NCI-H526 (cell line): Measurements from ENCODE around the gene MYO18A.
A peak's percentile ranks its signal among the peaks of the same experiment; 100 is the strongest.
"Not testable (repeated sequence)": the region's sequence is repeated elsewhere in the genome, so short reads cannot be mapped to it uniquely, and the experiment has no call there.

Experiments
- DNase-seq, 2 experiments: peaks; one replicate each; lab custom pipeline; 2025; lab: John Stamatoyannopoulos, UW

The MYO18A gene

DNA sequence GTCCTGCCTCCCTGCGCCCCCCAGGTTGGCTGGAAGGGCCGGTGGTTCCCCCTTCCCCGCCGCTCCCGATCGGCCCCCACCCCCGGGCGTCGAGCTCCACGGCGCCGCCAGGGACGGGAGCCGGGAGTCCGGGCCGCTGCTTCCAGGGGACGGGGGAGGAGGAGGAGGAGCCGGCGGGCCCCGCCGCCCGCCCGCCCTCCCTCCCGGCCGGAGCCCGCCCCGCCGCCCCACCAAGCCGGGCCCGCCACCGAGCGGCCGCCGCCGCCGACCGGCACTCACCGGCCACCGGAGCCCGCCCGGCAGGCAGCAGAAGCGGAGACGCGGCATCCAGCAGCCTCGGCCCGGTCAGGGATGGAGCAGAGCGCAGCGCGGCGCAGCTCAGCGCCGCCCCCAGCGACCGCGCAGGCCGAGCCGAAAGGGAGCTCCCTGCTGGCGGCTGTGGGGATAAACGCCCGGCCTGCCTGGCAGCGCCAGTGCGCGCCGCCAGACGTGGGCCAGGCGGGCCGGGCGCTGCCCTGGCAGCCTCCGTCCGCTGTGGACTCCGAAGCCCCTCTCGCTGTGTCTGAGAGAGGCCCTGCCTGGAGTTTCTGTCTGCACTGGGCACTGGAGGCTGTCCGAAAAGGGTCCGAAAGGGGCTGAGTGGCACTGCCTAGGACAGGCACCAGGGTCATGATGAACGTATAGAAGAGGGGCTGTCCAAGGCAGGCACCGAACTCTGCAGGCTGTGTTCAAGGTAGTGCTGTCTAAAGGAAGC lies at the start of gene MYO18A:
Gene MYO18A (minus strand): TSS at position 365 of the 754 bp plus-strand sequence. CDS start 13,458 bp downstream, outside the sequence.
- DNase-seq, result peak; percentile 65 to 95

- DNase-seq, result no peak
These were observed 45.2 kb upstream of the MYO18A start for GRCh38 chr17:29225396-29225795.

- DNase-seq, result not testable (repeated sequence)
These were observed 41.1 kb upstream of the MYO18A start for GRCh38 chr17:29221338-29221737.

DNA sequence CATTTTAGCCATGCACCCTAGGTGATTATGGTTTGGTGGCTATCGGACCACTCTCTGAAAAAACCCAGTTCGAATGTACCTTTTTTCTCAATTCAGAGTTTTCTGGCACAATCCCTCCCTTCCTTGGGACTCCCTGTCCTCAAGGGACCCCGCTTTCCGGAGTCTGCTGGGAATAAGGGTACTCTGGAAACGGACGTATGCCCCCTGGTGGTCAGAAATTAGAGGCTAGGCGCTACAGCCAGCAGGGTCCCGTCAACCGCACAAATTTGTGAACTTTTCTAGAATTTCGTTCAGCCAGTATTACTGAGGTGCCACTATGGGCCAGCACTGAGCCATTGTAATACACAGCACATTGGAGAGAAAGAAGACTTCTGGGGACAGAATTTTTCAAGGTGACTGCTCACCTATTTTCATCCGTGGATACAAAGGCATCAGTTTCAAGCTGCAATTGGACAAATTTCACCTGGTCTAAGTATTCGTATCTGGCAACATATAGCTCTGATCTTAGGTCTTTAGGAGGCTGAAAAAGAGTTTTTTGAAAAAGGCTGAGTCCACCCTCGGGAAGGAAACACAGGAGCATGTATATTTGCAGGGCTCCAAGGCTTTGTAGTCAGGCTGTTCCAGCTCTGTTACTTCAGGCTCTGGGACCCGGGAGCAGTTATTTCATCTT lies 39.3 kb upstream of the MYO18A start:
- peak; percentile 56 to 92 for DNase-seq

DNA sequence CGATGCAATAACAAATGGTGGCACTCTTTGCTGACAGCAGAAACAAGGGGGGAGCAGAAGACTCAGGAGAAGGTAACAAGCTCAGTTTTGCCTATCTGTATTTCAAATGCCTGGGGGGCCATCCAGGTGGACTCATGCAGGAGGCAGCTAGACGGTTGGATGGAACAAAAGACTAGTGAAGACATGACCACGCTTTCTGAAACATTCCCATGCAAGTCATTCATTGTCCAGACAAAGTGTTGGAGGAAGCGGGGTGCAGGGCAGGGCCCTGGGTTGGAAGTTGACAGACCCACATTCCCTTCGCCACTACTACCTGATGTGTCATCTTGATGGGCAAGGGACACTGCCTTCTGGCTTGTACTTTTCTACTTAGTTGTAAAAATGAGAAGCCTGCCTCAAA lies 36.7 kb upstream of the MYO18A start:
- no peak for DNase-seq

DNA sequence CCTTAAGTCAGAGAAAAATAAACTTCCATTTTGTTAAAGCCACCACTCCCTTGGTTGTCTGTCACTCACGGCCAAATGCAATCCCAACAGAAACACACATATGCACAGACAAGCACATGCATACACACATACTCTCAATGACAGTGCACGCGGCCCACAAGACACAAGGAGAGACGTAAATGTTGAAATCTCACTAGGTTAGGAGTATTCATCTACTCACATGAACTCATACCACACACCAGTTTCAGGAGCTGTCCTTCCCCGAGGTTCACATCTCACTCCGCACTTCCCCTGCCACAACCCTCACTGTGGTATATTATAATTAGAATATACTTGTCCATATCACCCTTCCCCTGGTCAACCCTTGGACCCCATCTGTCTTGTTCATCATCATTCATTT lies 36.0 kb upstream of the MYO18A start:
- DNase-seq, result no peak

DNA sequence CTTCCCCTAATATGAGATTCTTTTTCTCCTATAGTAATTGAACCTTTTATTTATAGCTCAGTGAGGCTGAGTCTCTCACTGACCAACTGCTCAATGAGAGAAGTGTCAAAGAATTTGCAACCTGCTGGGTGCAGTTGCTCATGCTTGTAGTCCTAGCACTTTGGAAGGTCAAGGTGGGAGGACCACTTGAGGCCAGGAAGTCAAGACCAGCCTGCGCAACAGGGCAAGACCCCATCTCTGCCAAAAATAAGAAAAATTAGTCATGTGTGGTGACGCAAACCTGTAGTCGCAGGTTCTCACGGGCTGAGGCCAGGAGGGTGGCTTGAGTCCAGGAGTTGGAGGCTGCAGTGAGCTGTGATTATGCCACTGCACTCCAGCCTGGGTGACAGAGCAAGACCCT lies 35.5 kb upstream of the MYO18A start:
- no peak for DNase-seq

GRCh38 chr17:29215174-29215573 lies 35.0 kb upstream of the MYO18A start:
- no peak for DNase-seq

- no peak for DNase-seq
These were observed 34.3 kb upstream of the MYO18A start for GRCh38 chr17:29214215-29215146.

- DNase-seq, result no peak
These were observed 32.5 kb upstream of the MYO18A start for GRCh38 chr17:29212681-29213121.

DNA sequence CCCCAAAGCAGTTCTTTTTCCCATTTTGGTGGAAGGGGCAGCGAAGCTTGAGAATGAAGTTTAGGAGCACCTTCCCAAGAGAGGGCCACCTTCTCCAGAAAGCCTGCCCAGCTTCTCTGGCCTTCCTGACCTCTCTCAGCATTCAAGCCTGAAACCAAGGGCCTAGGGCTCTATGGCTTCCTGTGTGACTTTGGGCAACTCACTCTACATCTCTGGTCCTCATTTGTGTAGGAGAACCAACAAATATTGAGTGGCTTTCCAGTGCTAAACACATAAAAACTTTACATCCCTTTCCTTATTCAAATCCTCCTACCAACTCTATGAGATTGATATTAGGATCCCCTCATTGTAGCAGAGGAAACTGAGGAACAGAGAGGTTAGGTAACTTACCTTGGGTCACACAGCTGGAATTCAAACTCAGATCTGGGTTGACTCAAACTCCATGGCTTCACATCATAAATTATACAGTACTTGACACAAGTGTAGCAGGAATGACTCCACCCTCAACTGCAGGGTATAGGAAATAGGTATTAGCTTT lies 32.0 kb upstream of the MYO18A start:
- DNase-seq, result no peak

DNA sequence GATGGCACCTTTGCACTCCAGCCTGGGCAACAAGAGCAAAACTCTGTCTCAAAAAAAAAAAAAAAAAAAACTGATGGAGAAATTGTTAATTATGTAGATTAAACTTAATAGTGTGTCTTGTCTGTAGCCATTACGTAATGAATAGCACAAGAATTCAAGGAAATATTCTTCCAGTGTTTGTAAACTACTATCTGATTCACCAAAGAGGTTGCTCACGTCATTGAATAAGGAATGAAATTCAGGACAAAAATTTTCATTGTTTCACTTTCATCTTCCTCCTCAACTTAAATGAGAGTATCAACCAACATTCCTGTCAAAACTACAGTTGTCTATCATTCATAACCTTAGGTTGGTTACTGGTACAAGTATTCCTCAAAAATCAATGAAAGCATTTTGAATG lies 30.7 kb upstream of the MYO18A start:
- DNase-seq, result no peak

- peak in 1 of 2 experiments; percentile 32 for DNase-seq
These were observed 28.9 kb upstream of the MYO18A start for GRCh38 chr17:29209073-29209472.

DNA sequence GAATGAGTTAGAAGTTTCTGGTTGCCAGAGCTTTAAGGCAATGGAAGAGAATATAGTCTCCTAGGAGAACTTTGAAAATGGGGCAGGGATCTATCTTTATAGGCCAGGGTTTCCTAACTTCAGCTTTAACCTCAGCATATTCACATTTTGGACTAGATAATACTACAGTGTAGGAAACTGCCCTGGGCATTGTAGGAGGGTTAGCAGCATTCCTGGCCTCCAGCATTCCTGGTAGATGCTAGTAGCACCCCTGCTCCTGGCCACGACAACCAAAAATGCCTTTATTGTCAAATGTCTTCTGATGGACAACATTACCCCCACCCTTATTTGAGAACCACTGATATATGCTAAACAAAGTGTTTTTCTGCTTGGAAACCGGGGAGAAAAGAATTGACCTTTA lies 27.8 kb upstream of the MYO18A start:
- no peak for DNase-seq

- no peak for DNase-seq
These were observed 24.8 kb upstream of the MYO18A start for GRCh38 chr17:29205047-29205446.

DNA sequence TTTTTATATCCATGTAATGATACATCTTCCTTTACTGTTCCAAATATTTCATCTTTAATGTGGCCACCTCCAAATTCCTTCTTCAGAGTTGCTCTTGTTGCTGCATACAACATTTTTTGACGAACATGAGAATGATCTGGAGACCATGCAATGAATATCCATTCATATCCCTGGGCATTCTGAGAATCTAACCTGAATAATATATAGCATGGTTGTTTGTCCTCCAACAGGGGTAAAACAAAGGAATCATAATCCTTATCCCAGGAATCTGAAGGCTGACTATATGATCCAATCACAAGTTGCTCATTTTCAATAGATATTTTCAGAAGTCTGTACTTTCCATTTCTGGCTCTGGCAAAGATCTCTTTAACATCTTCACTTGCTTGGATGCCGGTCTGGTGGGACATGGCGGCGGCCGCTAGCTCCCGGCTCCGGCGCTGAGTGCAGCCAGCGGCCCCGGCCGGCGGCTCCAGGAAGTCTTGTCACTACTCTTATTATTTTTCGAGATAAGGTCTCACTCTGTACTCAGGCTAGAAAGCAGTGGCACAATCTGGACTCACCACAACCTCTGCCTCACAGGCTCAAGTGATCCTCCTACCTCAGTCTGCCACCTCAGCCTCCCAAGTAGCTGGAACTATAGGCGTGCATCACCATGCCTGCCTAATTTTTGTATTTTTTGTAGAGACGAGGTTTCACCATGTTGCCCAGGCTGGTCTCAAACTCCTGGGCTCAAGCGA lies 24.0 kb upstream of the MYO18A start:
- DNase-seq, result not testable (repeated sequence)

GRCh38 chr17:29197516-29198272 lies 17.5 kb upstream of the MYO18A start:
- no peak for DNase-seq

DNA sequence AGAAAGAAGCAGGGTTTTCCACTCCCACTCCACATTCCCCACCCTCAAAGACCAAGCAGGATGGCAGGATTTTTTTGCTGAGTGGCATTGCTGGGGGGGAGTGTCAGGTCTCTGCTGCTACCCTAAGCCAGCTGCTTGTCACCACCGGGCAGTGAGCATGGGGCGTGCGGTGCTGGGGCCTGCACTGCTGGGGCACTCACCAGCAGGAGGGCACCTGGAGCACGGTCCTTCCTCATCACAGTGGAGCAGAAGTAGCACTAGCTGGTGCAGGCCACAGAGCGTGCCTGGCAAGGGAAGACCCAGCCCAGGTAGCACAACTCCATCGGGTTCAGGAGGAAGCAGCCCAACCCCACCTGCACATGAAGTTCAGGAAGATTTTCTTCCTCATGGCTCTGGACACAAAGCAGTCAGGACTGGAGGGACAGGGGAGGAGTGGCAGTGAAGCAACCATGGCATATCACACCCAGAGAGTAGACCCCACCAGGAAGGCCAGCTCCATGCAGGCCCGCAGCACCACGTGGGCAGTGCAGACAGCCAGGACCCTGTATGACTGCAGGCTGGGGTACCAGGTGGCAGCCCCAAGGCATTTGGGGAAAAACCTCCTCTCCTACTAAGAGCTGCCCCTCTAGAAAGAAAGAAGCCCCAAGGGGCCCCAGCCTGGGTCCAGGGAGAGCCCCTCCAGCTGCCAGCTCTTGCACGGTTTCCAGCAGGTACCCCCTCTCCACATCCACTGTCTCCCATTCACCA lies 16.7 kb upstream of the MYO18A start:
- no peak for DNase-seq

- no peak for DNase-seq
These were observed 15.4 kb upstream of the MYO18A start for GRCh38 chr17:29195465-29196081.
